ENCODE measurements around the gene DENND5B.
"Not testable (repeated sequence)": the region's sequence is repeated elsewhere in the genome, so short reads cannot be mapped to it uniquely, and the experiment has no call there.

The DENND5B gene

DNA sequence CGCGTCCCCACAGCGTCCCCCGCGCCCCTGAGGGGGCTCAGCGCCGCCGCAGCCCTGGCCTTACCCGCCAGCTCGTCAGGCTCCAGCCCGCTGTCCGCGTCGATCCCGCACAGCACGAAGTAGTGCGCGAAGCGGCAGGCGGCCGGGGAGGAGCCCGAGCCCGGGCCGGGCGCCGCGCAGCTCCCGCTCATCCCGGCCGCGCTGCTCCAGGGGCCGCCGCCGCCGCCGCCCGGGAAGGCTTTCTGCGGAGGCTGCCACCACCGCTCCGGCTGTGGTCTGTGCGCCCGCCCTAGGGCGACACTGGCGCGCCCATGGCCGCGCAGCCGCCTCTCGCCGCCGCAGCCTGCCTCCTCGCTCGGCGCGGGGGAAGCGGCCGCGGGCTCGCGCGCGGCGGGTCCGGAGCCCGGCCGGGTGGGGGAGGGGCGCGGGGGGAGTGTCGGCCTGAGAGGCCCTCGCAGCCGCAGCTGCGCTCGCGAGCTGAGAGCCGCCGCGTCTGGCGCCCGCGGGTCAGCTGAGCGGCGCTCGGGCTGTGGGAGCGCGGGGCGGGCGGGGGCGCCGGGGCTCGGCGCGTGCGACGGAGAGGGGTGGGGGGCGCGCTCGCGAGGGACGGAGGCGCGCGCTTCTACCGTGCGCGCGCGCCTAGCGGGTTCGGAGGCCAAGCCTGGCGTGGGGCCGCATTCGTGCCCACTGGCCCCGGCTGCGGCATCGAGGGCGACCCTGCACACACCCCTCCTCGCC lies at the start of gene DENND5B:
DENND5B (minus strand) TSS at position 495 of the 738 bp plus-strand sequence; CDS start at position 191, 304 bp downstream.
- no peak for DNase-seq

DNA sequence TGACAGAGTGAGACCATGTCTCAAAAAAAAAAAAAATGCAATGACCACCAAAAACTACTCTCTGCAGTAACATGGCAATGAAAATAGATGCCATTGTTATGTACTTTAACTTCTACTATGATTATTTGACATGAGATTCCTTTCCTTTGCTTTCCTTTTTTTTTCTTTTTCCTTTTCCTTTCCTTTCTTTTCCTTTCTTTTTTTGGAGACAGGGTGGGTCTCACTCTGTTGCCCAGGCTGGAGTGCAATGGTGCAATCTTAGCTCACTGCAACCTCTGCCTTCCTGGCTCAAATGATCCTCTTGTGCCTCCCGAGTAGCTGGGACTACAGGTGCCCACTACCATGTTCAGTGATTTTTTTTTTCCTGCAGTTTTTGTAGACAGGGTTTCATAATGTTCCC lies 43.7 kb upstream of the DENND5B start:
- DNase-seq: no peak

DNA sequence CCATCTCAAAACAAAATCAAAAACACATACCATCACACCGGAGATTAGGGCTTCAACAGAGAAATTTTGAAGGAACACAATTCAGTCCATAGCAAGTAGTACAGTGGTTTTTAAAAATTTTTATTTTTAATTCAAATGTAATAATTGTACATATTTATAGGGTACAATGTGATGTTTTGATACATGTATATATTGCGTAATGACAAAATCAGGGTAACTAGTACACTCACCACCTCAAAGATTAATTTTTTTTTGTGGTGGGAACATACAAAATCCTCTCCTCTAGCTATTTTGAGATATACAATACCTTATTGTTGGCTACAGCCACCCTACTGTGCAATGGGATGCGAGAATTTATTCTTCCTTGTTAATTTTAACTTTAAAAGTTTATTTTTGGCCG lies 42.5 kb upstream of the DENND5B start:
- DNase-seq: no peak

DNA sequence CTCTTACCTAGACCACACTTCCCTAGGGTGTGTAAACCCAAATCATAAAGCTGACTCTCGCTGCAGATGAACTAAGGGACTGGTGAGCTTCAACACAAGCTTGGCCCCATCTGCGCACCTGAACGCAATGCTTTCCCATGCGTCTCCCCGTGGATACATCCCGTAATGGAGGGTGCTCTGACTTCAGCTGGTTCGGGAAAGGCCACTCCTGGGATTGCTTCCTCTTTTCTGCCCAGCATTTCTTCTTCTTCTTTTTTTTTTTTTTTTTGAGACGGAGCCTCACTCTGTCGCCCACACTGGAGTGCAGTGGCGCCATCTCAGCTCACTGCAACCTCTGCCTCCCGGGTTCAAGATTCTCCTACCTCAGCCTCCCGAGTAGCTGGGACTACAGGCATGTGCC lies 40.9 kb upstream of the DENND5B start:
- DNase-seq: no peak

DNA sequence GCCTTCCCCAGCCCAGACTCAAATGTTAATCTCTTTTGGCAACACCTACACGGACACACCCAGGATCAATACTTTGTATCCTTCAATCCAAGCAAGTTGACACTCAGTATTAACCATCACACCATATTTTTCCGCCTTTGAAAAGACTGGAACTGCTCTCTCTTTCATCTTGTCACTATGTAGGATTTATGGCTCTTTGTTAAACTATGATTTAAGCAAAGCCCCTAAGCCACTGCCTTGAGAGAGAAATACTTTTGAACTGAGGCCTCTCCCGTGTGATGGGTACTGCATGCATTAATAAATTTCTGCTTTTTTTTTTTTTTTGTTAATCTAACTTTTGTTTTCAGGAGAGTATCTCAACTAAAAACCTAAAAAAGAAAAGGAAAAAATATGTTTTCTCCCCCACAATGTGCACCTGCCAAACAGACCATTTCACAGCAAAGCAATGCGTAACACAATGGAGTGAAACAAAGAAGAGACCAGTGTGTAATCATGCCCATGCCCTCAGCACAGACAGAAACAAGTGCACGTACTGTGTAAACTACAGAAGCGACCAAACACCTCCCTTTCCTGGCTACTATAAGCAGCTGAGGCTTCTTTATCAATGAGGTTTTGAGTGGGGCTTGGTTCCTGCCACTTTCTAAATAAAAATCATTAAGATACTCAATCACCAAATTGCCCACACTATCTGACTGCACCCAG lies 40.2 kb upstream of the DENND5B start:
- DNase-seq: no peak

DNA sequence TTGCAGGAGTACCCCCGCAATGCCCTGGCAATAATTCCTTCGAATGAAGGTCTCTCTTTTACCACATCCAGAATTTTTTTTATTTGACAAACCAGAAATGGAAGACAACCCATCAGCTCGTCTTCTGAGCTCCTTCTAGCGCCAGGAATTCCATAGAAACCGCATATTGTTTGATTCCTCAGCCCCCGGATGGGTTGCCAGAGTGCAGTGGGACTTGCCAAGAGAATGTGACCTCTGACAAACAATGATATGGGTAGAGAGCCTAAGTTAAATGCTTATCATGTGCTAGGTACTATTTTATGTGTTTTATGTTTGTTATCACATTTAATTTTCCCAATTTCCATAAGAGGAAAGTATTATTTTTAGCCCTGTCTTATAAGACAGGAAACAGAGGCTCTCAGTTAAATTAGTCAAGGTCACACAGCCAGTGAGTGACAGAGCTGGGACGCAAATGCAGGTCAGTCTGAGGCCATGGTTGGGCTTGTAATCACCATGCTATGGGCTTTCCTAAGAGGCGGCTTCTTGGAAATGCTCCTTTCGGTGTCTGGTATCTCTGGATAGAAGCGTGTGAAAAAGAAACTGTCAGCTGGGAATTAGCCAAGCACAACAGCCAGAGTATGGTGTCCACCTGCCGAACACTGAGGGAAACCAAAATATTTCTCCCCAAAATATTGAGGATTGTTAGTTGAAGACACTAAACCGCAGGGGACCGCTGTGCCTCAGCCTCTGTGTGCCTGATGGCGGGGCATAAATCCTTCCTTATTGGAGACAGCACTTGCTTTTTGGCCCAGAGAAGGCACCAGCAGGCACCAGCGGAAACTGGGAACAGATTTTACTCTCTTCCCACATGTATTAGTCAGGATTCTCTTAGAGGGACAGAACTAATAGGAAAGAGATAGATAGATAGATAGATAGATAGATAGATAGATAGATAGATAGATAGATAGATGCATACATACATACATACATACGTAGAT lies 39.1 kb upstream of the DENND5B start:
- DNase-seq: no peak

DNA sequence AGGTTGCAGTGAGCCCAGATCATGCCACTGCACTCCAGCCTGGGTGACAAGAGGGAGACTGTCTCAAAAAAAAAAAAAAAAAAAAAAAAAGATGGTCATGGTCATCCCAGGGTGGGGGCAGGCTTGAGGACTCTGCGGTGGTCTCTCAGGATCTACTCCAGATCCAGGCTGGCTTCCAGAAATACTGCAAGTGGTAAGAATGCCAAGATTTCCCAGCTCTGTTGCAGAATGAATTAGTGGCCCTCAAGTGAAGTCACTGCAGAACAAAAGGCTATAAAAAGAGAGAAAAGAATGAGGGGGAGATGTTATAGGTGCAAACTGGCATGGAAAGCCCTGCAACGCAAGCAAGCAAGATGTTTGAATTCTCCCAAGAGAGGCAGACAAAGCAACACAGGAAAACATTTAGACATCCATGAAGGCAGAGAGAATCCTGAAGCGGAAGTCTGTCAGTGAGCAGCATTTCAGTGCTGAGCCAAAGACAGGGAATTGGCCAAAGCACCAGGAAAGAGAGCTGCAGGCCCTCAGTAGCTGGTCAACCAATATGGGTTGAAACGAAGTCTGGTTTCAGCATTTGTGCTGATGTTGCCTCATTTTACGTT lies 36.6 kb upstream of the DENND5B start:
- DNase-seq: no peak

DNA sequence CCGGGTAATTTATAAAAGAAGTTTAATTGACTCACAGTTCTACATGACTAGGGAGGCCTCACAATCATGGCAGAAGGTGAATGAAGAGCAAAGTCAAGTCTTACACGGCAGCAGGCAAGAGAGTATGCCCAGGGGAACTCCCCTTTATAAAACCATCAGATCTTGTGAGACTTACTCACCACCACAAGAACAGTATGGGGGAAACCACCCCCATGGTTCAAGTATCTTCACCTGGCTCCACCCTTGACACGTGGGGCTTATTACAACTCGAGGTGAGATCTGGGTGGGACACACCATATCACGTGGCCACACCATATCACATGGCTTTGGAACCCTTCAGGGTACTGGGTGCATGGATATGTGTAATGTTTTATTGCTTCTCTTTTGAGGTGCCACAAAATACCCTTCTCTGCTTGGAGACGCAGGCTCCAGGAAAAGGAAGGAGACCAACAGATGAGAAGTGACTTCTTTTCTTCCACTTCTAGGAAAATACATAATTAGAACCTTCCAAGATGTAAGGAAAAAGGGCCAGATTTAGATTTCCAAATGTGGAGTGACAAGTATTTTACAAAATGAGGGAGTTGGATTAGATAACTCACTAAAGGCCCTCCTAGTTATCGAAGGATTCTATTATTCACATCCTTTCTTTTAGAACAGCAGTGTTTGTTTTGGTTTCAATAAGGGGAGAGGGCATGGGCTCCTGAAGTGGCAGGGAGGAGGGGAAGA lies 35.5 kb upstream of the DENND5B start:
- DNase-seq: no peak

DNA sequence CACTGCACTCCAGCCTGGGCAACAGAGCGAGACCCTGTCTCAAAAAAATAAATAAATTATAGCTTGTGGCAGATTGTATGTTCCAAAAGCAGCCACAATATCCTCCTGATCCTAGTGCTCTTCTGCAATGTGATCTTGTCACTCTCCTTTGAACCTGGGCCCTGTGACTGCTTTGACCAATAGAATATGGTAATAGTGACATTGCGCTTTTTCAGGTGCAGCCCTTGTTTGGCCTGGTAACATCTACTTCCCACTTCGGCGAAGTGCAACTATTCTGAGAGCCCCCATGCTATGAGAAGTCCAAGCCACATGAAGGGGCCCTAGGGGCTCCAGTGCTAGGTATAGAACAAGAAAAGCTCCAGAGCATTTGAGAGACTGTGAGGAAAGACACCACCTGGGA lies 31.1 kb upstream of the DENND5B start:
- no peak for DNase-seq

DNA sequence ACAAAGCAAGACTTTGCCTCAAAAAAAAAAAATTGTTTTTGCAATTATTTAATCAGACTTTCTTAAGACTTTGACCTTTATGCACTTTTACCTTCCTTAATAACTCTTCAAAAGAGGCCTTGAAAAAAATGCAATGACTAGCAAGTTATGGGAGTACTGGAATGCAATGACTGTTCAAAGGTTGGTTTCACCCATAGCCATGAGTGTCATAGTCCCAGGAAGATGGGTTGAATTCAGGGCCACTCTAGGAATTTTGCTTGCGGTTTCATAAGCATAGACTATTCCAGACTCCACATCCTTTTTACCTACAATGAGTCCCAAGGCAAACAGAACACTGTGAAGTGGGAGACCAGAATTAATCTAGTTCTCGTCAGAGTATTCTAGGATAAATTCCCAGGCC lies 29.4 kb upstream of the DENND5B start:
- DNase-seq: no peak

DNA sequence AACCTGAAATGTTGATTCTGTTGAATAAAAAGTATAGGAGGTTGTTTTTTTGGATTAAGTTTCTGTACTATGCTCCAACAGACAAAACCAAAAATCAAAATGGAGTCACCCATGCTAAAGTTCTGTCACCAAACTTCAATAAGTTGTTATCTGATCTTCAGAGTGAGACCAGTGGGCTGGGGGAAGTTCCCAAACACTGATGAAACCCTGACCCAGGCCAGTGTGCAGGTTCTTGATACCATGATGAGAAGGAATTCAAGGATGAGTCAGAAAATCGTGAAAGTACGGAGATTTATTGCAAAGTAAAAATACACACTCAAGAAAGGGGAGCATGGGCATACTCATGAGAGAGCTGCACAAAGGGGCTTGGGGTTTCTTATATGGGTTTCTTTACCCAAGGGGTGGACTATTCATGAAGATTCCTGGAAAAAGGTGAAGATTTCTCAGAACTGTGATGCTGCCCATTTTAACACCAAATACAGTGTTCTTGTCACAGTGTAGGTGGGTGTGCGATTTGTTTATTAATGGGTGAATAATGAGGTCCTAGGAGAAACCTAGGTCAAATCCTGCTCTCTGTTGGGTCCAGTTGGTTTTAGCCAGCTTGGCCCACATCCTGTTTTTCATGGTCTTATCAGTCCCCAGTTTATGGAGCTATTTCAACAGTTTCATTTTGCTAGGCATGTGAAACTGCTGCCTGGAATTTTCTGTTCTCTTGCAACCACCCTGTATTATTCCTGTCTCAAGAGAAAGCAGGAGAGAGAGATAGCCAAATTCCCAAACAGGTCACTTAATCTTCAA lies 27.5 kb upstream of the DENND5B start:
- DNase-seq: no peak

DNA sequence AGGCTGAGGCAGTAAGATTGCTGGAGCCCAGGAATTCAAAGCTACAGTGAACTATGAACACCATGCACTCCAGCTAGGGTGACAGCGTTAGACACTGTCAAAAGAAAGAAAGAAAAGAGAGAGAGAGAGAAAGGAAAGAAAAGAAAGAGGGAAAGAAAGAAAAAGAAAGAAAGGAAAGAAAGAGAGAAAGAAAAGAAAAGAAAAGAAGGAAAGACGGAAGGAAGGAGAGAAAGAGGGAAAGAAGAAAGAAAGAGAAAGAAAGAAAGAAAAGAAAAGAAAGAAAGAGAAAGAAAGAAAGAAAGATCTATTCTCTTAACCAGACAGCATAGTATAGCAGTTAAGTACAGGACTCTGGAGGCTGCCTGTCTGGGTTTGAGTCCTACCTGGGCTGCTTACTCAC lies 21.9 kb upstream of the DENND5B start:
- DNase-seq: no peak

DNA sequence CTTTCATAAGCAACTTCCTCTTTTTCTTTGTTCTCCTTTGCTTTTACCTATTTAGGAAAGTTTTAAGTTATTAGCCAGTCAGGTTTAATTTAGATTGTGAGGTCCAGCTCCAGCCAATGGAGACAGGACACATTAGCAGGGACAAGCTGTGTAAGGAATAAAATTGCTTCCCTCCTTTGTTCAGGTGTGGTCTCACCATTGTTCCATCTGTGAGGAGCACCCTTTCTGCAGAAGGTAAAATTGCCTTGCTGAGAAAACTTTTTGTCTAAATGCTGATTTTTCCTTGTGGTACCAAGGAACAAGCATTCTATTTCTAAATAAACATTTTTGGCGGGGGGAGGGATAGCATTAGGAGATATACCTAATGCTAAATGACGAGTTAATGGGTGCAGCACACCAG lies 17.4 kb upstream of the DENND5B start:
- DNase-seq: not testable (repeated sequence)

DNA sequence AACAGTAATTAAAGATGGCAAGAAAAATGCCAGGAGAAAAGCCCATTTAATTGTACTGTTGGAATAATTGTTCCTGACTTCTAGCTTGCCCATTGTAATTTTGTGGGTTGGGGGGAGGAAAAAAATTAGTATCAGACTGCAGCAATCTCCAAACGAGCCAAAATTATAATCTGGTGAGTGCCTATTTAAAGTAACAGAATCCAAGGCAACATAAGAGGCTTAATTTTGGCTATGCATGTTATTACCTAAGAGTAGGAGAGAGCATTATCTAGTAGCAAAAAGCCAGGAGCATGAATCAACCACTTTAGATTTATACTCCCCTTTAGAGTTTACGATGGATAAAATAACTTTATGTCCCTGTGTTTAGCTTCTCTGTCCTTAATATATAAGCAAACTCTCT lies 14.6 kb upstream of the DENND5B start:
- DNase-seq: no peak

DNA sequence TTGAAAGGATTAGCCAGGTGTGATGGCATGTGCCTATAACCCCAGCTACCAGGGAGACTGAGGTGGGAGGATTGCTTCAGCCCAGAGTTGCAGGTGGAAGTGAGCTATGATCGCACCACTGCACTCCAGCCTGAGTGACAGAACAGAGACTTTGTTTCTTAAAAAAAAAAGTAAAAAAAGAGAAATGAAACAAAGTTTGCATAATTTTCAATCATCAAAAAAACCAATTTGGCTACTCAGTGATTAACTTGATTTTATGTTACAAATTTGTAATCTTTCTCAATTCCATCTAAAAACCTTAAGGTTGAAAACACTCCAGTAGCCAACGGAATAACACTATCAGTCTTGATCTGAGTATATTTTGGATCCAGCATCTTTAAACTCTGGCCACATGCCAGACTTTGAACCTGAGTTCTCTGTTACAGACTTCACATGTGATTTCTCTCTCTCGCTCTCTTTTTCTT lies 12.6 kb upstream of the DENND5B start:
- no peak for DNase-seq

DNA sequence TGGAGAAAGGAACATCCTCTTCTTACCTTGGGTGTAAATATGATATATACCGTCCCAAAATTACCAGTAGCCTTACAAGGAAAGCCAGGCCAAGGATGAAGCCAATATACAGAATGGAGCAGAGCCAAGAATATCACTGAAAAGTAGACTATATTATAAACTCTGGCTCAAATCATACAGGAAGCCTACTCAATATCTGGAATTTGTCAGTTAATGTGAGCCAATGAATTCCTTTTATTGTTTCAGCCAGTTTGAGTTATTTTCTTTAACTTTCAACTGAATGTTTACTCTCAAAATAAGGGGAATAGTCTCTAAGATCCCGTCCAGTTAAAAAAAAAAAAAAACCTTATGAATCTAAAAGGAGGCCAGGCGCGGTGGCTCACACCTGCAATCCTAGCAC lies 9.8 kb upstream of the DENND5B start:
- no peak for DNase-seq

DNA sequence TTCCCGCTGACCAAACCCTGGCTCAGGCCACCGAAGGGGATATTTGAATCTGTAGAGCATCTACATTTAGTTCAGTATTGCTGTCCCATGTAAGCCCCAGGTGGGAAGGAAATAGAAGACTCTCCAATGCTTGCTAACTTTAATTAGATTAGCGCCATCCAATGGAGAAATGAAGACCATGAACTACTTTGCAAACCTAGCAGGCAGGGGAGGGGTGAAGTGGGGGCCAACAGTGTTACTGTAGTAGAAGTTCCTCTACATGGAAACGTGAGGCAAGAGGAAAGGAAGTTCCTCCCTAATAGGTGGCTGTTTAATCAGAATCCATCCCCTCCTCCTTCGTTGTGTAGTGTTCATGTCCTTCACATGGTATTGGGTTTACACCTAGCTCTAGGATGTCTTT lies 9.3 kb upstream of the DENND5B start:
- DNase-seq: no peak

DNA sequence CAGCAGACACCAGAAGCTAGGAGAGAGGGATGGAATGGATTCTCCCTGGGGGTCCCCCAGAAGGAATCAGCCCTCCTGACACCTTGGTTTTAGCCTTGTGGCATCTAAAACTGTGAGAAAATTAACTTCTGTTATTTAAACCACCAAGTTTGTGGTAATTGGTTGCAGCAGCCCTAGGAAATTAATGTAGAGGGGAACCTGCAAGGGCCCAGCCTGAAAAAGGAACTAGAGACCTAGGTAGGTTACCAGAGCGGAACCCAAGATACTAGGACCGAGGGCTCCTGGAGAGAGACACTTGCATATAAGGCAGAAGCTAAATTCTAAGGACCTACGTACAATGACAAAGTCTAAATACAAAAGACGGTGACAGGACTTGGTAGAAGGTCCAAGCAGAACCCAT lies 8.1 kb upstream of the DENND5B start:
- DNase-seq: no peak

DNA sequence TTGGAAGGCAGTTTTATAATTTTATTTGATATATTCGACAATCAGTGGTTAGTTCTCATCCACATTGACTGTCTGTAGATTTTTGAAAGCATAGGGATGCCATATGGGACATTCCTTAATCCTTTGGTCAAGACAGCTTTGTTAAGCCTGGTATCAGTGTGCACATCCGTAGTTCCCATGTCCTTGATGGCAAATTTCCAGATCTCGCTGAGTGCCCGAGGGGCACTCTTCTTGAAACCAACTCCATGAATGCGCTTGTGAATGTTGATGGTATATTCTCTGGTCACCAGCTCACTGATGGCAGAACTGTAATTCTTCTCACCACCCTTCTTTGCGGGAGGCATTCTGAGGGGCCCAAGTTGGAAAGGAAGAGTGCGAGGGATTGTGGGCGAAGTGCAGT lies 6.1 kb upstream of the DENND5B start:
- no peak for DNase-seq

DNA sequence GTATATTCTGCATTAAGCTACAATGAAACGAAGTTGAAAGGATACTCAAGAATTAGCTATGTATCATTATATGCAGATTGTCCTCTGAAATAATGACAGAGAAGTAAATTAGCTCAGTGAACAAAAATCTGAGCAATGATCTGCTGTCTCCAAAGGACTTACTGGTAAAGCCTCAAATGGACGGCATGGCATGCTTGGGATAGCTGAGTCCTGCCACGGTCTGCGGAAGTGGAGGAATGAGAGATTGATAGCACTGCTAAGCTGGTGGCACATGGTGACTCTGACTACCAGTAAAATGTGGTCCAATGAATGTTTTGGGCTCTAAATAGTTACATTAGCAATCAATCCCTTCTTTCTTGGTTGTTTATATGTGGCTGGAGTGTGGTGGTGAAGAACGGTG lies 3.7 kb upstream of the DENND5B start:
- DNase-seq: no peak

DNA sequence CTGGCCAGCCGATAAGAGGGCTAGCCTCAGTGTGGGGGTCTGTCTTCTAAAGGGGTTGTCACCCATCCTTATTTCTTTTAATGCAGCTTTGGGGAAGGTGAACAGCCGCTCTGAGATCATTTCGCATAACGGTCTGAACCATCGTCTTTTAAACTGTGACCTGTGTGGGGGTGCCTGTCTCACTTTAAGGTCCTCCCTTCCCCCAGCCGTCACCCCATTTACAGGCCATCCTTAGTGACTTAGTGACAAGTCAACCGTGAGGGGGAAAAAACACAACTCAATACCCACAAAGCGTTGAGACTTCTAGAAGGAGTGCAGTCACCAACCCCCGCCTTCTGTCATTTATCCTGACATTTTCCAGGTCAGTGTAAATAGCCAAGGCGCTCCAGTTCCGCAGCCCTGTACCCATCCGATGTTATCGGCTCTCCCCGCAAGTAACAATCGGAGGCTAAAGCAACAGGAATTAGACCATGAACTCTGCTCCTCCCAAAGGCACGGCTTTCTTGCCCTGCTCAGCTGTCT lies 505 bp upstream of the DENND5B start:
- DNase-seq: no peak
